GM19193 (cell line): ENCODE measurements around the gene KCND3.

Source experiments
- POLR2A ChIP-seq: IDR thresholded peaks from 4 replicates; pipeline ENCODE4 v1.6.1; 2011; ENCODE audit not compliant: insufficient read depth, insufficient read length; ENCODE audit errors: extremely low read depth

KCND3 gene

DNA sequence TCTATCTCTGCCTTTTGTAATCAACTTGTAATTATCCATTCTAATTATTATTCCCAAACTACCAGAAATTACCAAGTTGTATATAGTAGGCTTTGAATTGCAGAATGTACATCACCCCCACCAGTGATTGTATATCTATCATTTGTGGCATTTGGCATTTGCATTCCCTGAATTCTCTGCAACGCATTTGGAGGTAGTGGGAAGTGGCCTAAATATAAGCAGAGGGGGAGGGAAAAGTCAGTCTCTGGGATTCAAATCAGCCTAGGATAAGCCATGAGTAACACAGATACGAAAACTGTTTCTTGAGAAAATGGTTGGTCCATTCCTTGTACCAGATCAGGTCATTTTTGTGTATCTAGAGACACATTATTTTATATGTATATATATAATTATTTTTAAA lies 213.1 kb downstream of the KCND3 start:
- no peak for TF ChIP-seq POLR2A

DNA sequence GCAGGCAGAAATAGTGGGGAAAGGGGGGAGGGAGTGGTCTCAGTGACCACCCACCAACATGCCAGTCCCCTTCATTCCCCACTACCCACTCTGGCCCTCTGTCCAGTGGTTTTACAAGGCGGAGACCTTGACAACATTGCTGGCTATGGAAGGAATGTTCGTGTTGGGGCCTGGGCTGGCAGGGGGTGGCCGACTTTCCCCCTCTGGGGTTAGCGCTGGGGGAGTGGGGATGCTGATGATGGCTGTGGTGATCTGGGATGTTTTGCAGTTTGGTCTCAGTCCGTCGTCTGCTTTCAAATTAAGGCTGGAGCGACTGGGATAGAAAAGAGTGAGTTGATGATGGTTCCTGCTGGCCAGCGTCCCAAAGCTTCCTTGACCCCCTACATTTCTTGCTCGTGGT lies 213.5 kb downstream of the KCND3 start:
- TF ChIP-seq POLR2A = no peak

DNA sequence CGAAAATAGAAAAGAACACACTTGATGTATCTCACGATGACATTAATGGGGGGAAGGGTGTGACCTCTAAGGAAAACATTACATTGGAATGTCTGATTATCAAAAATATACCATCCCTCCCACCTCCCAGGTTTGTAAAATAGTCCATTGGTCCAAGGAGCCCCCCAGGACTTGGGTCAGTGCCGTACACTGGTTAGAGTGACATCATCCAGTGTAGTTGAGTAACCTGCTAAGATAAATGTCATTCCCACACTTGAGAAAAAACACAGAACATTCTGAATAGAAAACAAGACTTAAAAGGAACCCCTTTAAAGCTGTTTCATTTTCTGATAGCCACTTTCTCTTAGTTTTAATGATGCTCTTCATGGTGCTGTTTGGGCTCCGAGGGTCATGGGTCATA lies 218.6 kb downstream of the KCND3 start:
- TF ChIP-seq POLR2A = no peak

DNA sequence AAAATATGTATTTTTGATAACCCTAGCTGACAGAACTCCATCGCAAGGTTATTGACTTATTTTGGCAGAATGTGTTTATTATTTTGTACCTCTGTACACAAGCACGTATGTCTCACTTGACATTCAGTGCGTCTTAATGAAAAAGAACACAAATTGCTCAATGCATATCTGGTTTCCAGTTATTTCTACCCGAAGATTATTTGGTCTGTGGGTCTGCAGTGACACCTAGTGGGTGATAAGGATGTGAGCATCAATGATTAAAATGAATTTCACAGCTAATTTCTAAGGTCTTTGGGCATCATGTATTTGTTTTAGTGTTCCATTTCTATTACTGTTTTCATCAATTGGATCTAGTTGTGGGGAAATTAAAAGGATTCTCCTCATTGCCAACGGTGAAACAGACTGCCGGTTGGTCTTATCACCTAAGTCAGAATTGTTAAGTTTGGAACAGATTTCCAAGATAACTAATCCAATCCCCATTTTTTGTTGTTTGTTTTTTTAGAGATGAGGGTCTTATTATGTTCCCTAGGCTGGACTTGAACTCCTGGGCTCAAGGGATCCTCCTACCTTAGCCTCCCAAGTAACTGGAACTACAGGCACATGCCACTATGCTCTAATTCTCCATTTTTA lies 219.8 kb downstream of the KCND3 start:
- no peak for TF ChIP-seq POLR2A

DNA sequence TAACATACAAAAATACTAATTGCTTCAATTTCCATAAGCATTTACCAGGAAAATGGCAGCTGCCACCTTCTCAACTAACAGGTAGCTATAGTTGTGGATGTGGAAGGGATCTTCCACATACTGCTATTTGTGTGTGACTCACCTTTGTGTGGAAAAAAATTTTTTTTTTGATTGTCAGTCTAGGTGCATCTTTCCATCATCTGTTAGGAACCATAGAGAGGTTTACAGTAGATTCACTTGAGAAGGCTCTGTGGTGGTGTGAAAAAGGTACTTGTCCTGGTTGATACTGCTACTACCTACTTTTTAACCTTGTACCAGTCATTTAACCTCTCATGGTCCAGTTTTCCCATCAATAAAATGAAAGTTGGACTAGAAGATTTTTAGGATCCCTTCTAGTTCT lies 220.8 kb downstream of the KCND3 start:
- TF ChIP-seq POLR2A = no peak

DNA sequence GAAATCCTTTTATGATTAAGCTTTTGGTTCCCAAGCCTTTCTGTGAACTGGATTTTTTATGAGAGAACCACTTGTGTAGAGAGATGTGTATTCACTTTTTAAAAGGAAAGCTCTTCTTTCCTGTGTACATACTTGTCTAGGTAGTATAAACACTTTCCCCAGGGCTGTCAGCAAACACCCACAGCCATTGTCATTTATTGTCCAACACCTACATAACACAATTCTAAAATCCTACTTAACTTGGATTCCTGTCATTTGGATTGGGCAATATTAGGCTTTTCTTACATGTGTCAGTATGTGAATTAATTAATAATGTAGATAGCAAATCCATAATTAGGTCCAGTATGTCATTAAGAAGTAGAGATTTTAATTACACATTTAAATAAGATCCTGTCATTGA lies 221.4 kb downstream of the KCND3 start:
- TF ChIP-seq POLR2A = no peak

DNA sequence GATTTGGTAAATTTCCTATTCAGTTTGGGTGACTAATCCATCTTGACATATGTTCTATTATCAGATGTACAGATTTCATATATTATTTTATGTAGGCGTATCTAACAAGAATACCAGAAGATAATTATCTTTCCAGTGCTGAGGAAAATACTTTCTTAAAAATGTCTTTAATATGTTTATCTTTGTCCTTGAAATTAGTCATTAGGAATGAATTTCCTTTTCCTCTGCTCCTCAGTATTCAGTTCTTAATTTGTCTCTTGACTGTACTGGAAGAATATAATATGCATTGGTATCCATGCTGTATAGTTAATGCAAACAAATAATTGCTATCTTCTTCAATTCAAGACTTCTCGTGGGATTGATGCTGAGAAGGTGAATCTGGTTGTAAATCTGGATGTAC lies 227.1 kb downstream of the KCND3 start:
- no peak for TF ChIP-seq POLR2A

DNA sequence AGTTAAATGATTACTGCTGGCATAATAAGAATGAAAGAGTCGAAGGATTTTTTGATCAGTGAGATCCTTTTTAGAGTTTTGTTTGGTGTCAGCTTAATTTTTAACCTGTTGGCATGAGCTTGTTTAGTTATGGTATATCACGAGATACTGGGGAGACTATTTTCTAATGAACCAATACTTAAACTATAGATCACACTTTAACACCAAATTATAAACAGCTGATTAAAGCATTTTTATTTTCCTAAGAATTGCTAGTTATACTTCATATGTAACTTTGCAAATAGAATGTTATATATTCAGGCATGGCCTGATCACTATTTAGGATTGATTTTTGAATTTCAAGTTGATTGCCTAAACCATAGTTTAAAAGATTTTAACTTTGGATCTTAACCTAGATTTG lies 227.8 kb downstream of the KCND3 start:
- no peak for TF ChIP-seq POLR2A

DNA sequence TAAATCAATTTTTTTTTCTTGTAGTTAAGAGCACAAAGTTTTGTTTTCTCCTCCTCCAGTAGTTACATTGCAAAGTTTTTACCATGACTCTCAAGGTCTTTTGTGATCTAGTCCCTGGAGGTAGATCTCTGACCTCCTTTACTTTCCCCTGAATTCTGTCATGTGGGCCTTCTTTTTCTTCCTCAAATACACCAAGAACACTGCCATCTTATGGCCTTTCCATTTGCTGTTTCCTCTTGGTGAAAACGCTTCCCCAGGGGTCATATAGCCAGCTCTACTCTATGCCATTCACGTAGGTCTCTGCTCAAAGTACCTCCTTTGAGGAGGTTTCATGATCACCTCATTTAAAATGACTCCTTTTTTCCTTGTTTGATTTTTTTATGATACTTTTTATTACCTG lies 231.1 kb downstream of the KCND3 start:
- TF ChIP-seq POLR2A = no peak

DNA sequence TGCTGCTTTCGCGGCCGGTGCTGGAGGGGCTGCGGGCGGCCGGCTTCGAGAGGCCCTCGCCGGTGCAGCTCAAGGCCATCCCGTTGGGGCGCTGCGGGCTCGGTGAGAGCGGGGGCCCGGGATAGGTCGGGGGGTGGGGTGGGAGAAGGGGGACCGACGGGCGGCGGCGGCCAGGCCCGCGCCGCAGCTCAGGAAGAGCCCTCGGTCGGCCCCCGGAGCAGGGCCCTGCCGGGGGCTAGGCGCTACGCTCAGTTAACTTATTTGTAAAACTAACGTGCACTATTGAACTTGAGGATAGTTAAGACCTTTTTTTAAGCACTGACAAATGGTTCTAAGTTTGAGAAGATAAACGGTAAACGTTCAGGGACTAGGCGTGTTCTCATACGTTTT lies 233.3 kb downstream of the KCND3 start:
- TF ChIP-seq POLR2A = no peak

DNA sequence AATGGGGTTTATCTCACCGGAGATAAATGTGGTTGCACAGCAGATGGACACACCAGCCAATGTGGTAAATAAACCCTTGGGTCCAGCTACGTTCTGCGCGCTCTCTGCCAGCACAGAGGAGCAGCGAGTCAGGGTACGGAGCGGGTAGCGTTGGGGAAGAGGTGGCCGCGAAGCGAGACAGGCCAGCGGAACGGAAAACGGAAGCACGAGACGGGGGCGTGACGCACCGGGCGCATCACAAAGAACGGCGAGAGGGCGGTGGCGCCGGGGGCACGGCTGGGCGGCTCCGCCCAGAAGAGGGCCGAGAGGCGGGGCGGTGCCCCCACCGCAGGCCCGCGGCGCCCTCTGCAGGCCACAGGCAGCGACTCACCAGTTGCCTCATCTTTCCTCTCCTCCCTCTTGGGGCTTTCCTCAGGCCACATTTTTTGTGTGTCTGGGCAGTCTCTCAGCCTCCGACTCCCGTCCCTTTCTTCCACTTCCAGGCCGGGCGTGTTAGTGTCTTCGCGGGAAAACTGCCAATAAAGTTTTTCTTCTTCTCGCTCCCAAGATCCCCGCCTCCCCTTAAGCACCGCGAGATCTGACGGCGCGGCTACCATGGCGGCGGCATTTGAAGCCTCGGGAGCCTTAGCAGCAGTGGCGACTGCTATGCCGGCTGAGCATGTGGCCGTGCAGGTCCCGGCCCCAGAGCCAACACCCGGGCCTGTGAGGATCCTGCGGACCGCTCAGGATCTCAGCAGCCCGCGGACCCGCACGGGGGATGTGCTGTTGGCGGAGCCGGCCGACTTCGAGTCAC lies 233.9 kb downstream of the KCND3 start, which contains the start of gene DDX20:
DDX20 (plus strand) TSS at position 571 of the 793 bp plus-strand sequence; CDS start at position 595, 24 bp downstream.
- TF ChIP-seq POLR2A = peak; percentile 91

DNA sequence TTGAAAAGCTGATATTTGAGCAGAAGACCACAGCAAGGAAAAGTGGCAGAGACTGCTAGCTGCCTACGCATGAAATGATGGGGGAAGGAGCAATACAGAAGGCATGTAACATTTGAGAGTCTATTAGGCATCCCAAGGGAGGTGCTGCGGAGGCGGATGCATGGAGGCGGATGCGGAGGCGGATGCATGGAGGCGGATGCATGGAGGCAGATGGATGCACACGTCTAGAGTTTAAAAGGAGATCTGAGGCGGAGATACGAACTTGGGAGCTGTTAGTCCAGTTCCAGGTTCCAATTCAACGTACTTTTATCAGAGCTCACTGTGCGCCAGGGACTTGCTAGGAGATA lies 234.5 kb downstream of the KCND3 start:
- no peak for TF ChIP-seq POLR2A

DNA sequence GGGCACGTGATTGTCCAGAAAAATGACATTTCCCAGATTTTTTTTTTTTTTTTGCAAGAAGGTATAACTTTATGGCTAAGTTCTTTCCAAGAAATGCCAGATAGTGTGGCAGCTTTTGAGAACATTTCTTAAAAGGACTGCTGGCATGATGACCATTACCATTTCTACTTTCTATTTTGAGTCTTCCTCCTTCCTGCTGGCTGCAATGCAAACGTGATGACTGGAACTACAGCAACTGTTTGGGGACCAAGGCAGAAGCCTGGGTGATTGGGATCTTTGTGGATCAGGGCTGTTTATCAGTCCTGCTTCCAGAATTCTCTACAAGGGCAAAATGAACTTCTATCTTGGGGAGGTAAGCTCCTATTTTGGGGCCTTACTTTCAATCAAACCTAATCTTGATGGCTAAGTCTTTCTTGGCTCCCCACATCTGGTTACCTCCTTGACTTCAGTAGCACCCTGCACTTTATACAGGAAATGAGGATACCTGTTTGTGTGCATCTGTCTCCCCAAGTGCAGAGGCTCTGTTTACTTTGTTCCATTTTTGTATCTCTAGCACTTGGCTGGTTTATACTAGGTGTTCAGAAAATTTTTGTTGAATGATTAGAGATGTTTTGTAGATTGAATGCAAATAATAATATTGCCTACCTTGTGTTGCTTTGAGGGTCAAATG lies 237.4 kb downstream of the KCND3 start:
- no peak for TF ChIP-seq POLR2A

DNA sequence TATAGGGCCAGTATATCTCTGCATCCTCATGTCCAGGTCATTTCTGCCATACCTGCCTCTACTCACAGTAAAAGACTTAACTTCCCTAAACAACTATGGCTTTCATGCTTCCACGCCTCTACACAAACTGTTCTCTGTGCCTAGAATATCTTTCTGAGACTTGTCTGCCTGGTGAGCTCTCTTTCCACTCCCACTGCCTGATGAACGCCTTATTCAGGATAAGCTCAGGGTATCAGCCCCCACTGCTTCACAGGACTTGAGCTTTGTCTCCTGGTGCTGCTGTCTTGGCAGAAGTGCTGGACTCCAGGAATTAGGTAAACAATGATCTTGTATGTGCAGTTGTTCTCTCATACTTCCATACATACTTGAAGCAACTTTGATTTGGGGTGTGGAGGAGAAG lies 238.6 kb downstream of the KCND3 start:
- TF ChIP-seq POLR2A = no peak

DNA sequence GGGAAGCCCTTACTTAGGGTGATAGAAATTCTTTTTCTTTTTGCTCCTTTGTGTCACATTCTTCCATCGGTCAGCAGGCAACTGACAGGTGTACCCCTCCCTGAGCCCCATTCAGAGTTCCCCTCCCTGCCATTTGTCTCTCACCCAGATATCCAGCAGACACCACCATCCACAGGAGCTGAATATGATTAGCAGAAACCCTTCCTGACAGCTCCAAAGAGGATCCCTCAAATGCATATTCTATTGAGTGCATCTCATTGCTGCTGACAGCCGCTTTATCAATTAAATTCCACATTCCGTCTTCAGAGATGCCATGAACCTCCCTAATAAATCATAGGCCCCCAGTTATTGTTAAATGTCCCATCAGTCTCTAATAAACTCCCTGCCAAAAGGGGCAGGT lies 239.8 kb downstream of the KCND3 start:
- no peak for TF ChIP-seq POLR2A

DNA sequence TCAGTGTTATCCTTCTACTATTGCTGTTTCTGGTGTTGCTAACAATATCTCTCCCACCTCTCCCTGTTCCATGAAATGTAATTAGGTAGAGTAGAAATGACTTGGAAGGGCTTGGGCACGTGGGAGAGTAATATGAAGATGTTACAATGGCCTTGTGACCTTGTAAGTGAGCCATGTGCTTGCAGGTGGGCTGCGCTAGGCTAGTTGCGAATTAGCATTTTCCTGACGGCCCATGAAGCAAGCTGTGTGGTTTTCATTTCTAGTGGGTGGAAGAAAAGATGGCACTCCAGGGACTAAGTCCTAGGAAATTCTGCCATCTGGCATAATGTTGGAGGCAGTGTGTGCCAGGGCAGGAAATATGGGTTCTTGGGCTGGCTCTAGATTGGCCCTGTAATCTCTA lies 241.5 kb downstream of the KCND3 start:
- no peak for TF ChIP-seq POLR2A

DNA sequence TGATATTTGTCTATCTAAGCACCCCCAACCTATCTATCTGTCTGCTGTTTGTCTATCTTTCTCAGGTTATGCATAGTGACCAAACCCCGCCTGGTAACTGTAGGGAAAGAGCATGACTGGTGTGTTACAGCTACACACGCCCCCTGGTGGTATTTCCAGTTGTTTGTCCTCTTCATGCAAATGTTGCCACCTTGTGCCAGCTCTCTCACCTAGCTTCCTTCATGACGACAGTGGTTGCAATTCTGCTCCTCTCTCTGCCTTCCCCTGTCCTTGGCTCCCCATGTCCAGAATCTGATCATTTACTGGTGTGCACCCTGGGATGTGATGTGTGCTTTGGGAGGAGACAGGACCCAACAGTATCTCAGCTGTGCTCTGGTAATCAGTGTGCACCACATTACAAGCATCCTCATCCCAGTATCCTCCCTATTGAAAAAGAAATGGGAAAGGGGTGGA lies 242.2 kb downstream of the KCND3 start:
- TF ChIP-seq POLR2A = no peak

DNA sequence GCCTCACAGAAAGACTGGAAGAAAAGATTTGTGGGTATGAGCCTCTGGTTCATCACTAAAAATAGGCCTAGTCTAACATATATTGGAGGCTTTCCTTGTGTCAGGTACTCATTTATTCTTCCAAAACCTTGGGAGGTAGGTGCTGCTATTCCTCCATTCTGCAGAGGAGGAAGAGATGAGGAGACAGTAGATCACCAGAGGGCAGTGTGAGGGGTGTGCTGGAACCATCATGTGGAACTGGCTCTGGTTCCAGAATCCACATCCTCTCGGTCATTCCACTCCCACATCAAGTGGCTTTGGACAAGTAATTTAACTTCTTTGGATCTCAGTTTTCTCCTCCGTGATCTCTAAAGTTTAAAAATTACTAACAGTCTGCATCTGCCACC lies 242.9 kb downstream of the KCND3 start:
- TF ChIP-seq POLR2A = no peak
